HUDEP-2 (cell line): ENCODE data around the gene RAB3C.
A peak's percentile ranks its signal among the peaks of the same experiment; 100 is the strongest.
"Not testable (repeated sequence)": the region's sequence is repeated elsewhere in the genome, so short reads cannot be mapped to it uniquely, and the experiment has no call there.

Experiments used
- DNase-seq, 76 experiments: peaks; one replicate each; lab custom pipeline; 2025; ENCODE audit not compliant: unreplicated experiment in 76 of 76; lab: John Stamatoyannopoulos, UW

Gene RAB3C, protein sequence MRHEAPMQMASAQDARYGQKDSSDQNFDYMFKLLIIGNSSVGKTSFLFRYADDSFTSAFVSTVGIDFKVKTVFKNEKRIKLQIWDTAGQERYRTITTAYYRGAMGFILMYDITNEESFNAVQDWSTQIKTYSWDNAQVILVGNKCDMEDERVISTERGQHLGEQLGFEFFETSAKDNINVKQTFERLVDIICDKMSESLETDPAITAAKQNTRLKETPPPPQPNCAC

DNA sequence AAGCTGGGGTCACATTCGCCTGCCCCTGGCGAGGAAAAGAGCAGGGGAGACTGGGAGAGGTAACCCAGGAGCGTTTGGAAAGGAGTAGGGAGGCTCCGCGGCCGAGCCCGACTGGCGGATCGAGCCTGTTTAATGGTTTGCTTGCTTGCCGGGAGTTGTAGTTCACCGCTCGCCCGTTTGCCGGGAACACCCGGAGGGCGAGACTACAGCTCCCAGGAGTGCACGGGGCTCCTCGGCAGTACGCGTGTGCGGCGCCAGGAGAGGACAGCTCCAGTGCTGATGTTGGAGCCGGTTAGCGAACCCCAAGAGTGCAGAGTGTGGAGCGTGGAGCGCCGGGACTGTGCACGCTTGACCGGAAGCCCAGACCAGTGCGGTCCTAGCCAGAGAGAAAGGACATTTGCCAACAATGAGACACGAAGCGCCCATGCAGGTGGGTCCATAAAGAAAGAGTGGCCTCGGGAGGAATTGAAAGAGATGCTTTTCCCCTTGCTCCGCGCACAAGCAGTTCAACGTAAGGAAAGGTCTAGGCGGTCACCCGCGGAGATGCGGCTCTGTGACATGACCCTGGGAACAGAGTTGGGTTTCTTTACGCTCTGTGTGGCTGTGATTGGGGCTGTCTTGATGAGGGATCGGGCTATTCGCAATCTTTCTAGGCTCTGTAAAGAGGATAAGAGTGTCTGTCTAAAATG, at the start of gene RAB3C:
Gene RAB3C, plus strand, starts transcription at position 273 of the 689 bp plus-strand sequence. Its CDS starts 134 bp downstream, at position 407.
- peak in 62 of 76 experiments; percentile 3 to 77 (median 56) for DNase-seq

DNA sequence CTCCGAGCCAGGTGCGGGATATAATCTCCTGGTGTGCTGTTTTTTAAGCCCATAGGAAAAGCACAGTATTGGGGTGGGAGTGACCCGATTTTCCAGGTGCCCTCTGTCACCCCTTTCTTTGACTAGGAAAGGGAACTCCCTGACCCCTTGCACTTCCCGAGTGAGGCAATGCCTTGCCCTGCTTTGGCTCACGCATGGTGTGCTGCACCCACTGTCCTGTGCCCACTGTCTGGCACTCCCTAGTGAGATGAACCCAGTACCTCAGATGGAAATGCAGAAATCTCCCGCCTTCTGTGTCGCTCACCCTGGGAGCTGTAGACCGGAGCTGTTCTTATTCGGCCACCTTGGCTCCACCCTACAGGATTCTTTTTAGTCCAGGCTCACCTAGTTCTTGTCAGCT, 40.9 kb upstream of the RAB3C start:
- not testable (repeated sequence) for DNase-seq

DNA sequence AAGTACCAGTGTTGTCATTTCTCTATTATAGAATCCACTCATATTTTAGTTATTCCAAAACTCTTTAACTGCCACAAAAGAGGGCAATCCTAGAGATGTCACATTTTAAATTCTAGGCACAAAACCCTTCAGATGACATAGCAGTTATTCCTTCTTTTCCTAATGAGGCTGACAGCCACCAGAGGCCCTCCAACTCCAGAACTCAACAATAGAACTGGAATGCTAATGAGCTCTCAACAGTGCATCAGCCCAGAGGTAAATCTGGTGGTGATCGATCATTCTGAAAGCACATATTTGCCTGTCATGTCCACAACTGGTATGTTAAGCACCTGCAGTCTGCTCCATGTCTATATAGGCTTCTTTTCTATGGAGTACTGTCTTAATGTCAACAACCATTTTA, 40.2 kb upstream of the RAB3C start:
- DNase-seq: no peak

DNA sequence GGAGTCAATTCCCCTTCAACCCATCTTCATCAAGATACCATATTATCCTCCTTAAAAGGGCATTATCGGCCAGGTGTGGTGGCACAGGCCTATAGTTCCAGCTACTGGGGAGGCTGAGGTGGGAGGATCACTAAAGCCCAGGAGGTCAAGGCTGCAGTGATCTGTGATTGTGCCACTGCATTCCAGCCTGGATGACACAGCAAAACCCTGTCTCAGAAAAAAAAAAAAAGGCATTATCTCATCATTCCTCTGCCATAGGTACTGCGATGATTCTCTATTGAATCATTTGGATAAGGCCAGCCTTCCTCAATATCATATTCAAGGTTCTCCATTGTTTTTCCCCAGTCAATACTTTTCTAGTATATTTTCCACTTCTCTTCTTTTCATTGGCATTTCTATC, 39.2 kb upstream of the RAB3C start:
- DNase-seq: no peak

DNA sequence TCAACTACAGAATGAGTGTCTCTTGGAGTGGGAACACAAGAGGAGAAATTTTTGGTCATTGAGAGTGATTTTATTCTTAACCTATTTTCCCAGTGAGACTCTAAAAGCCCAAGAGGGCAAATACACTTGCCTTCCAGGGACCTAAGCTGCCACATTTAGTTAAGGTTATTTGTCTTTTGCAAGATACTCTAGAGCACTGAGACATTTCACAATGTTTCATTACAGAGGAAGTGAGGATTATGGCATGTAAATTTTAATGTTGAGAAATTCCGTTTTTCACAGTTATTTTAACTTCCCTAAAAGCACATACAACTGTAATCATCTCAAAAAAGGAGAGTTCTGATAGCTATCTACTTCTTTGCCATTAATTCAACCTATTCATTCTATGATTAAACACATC, 38.7 kb upstream of the RAB3C start:
- no peak for DNase-seq

DNA sequence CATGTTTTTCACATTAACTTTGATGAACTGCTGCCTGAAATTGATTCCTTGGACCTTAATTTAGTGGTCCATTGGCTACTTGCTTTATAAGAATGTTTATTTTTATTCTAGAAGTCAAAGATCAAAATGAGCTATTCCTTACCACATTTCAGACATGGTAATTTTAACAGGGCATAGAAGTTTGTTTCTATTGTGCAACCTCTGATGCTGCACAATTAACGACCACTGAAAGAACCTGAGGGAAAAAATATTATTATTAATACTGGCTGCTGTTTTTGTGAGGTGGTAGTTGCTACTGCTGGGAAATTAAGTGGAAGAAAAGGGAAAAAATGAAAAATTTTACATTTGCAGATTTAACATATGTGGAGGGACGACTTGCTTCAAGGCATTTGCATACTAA, 37.9 kb upstream of the RAB3C start:
- DNase-seq: no peak

DNA sequence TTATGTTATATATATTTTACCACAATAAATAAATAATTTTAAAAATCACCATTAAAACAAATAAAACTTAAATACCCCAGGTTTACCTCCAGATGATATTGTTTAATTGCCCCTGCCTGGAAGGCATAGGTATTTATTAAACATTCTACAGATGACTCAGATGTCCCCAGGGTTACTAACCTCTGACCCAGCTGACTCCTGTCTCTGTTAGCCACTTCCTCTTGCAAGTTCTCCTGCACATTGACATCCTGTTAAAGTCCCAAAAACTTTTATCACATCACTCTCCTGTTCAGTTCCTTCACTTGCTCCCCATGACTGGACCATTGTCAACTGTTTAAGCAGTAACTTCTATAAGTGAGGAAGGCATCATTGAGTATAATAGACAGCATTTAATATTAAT, 37.0 kb upstream of the RAB3C start:
- no peak for DNase-seq

DNA sequence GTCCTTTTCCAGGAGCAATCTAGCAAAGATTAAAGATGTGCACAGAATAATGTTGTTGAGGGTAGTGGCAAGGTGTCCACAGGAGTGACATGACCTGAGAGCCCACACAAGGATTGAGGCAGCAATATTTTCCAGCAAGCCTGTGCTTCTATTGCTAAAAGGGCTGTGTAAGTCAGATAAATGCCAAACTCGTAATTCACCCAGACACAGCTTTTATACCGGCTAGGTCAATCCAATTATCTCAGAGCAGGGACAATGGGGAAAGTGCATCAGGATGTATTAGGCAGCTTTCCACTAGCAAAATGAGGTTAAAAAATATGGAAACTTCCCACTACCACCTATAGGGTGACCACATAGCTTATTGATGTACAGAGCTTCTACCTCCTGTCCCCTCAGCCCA, 34.8 kb upstream of the RAB3C start:
- no peak for DNase-seq

DNA sequence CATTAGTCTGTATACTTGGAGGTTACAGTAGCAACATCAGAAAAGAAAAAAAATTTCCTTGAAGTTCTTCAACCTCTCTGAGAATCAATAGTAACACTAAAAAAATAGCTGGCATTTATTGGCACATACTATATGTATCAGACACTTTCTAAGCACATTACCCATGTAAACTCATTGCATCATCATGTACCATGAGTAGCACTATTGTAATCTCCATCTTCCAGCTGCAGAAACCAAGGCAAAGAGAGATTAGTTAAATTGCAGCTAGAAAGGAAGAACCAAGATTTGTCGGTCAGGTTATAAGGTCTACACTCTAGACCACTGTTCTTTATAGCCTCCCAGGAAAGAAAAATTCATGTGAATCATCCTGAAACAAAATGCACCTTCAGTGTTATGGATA, 31.4 kb upstream of the RAB3C start:
- DNase-seq: no peak

DNA sequence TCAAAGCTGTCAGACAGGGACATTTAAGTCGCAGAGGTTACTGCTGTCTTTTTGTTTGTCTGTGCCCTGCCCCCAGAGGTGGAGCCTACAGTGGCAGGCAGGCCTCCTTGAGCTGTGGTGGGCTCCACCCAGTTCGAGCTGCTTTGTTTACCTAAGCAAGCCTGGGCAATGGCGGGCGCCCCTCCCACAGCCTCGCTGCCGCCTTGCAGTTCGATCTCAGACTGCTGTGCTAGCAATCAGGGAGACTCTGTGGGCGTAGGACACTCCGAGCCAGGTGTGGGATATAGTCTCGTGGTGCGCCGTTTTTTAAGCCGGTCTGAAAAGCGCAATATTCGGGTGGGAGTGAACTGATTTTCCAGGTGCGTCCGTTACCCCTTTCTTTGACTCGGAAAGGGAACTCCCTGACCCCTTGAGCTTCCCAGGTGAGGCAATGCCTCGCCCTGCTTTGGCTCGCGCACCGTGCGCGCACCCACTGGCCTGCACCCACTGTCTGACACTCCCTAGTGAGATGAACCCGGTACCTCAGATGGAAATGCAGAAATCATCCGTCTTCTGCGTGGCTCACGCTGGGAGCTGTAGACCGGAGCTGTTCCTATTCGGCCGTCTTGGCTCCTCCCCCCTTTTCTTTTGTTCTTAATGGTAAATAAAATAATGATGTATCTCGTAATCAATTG, 25.1 kb upstream of the RAB3C start:
- DNase-seq: not testable (repeated sequence)

DNA sequence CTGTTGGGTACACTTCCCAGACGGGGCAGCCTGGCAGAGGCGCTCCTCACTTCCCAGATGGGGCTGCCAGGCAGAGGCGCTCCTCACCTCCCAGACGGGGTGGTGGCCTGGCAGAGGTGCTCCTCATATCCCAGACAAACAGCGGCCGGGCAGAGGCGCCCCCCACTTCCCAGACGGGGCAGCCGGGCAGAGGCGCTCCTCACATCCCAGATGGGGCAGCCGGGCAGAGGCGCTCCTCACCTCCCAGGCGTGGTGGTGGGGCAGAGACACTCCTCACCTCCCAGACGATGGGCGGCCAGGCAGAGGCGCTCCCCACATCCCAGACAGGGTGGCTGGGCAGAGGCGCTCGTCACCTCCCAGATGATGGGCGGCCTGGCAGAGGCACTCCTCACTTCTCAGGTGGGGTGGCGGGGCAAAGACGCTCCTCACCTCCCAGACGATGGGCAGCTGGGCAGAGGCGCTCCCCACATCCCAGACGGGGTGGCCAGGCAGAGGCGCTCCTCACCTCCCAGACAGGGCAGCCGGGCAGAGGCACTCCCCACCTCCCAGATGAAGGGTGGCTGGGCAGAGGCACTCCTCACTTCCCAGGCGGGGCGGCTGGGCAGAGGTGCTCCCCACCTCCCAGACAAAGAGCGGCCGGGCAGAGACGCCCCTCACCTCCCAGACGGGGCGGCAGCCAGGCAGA, 19.7 kb upstream of the RAB3C start:
- DNase-seq: not testable (repeated sequence)

DNA sequence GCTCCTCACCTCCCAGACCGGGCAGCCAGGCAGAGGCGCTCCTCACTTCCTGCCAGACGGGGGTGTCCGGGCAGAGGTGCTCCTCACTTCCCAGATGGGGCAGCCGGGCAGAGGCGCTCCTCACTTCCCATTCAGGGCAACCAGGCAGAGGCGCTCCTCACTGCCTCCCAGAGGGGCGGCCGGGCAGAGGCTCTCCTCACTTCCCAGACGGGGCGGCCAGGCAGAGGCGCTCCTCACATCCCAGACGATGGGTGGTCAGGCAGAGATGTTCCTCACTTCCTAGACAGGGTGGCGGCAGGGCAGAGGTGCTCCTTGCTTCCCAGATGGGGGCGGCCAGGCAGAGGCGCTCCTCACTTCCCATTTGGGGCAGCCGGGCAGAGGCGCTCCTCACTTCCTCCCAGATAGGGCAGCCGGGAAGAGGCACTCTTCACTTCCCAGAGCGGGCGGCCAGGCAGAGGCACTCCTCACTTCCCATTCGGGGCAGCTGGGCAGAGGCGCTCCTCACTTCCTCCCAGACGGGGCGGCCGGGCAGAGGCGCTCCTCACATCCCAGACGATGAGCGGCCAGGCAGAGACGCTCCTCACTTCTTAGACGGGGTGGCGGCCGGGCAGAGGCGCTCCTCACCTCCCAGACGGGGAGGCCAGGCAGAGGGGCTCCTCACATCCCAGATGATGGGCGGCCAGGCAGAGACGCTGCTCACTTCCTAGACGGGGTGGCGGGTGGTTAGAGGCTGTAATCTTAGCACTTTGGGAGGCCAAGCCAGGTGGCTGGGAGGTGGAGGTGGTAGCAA, 18.6 kb upstream of the RAB3C start:
- not testable (repeated sequence) for DNase-seq

DNA sequence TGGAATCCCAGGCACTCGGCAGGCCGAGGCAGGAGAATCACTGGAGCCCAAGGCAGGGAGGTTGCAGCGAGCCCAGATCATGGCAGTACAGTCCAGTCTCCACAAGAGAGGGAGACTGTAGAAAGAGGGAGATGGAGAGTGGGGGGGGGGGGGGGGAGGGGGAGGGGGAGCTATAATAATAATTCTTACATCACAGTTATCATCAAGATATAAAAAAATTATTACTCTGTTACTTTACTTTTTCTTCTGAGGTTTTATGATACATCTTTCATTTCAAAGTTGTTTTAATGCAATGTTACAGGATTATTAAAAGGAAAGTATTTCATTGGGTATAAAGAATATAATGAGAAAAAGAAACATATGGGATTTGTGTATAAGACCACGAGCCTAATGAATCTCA, 17.8 kb upstream of the RAB3C start:
- no peak for DNase-seq

DNA sequence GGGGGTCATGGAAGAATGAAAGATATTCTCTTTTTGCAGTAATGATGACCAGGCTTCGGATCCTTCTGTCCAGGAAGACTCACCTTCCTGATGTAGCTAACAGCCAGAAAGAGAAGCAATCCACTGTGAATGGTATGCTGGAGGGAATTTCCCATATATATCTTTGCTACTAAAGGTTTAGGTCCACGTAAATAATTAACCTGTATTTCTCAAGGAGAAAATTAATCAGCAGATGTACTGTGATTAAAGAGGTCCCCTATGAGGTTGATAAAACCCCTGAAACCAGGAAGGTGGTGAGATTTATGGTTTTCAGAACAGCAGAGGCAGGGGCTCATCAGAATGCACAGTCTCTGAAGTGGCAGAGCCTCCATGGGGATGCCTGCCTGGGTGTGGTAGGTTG, 11.4 kb upstream of the RAB3C start:
- DNase-seq: no peak

DNA sequence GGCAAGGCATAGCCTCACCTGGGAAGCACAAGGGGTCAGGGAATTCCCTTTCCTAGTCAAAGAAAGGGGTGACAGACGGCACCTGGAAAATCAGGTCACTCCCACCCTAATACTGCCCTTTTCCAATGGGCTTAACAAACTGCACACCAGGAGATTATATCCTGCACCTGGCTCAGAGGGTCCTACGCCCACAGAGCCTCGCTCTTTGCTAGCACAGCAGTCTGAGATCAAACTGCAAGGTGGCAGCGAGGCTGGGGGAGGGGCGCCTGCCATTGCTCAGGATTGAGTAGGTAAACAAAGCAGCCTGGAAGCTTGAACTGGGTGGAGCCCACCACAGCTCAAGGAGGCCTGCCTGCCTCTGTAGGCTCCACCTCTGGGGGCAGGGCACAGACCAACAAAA, 9.9 kb upstream of the RAB3C start:
- DNase-seq: not testable (repeated sequence)

DNA sequence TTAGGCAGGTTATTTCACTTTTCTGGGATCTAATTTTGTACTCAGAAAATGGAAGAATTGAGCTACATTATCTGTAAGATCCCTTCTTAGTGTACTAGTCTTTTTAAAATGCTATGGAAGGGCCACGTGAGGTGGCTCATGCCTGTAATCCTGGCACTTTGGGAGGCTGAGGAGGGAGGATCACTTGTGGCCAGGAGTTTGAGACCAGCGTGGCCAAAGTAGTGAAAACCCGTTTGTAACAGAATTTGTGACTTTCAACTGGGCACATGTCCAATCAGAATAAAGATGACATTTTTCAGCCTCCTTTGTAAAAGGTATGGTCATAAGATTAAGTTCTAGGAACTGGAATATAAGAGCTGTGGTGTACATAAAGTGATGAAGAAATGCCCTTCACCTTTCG, 3.1 kb upstream of the RAB3C start:
- DNase-seq: no peak

DNA sequence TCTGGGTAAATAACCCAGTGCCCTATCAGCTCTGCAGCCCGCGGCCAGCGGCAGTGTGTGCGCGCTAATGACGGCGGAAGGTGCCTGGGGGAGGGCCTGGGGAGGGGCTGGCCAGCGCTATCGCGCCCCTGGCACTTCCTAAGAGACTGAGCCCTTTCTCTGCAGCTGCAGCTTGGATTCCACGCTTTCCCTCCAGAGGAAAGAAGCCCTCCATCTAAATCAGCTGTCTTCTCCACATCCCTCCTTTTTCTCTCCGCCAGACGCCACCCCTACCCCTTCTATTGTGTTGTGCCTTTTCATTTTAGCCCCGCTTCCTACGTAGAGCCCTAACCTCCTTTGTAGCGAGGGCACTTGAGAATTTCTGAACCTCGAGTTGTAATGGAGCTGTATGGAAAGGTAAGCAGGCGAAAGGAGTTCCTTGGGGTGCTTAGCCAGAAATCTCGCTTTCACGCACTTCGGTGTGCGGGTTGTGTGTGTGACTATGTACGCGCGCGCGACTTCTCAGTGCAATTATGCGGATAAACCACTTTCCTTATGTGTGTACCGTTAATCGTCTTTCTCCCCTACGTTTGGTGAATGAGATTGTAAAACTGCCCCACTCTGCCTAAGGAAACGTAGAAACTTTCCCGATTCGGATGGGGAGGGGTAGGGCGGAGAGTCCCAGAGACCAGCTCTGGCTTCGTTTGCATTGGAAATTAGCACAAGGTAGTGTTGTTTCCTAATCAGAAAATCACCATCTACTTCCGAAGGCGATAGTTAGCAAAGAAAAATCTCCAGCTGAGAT, 664 bp upstream of the RAB3C start:
- no peak for DNase-seq

DNA sequence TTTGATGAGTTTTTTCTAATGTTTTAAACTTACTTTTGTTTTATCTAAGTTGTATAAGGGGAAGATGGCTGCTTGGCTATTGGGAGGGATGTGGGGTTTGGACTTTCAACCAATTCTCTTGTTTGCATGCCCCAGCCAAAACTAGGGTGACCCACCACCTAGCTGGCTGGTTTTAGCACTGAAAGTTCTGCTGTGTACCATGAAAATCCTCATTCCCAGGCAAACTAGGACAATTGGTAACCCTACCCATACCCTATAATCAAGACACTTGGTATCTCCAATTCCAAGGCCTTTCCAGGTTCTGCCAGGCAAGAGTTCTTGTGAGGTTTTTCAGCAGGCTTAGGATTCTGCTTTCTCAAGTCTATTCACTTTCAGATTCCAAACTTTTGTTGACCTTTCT, 13.1 kb downstream of the RAB3C start:
- DNase-seq: no peak

DNA sequence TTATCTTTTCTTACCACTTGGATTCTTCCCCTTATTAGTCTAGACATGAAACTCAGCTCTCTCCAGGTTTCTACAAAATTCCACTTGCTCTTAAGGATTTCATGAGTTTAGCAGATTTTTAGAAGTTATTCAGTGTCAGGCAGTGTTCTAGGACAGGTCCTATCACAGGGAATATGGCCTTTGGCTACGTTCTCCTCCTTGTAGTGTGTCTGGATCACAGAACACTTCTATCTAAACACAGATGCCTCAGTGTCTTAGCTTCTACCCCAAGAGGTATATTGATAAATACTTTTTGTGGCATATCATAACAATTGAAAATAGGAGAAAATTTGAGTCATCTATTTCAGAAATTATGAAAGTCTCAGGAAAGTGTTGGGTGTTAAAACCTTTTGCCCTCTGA, 15.6 kb downstream of the RAB3C start:
- no peak for DNase-seq

DNA sequence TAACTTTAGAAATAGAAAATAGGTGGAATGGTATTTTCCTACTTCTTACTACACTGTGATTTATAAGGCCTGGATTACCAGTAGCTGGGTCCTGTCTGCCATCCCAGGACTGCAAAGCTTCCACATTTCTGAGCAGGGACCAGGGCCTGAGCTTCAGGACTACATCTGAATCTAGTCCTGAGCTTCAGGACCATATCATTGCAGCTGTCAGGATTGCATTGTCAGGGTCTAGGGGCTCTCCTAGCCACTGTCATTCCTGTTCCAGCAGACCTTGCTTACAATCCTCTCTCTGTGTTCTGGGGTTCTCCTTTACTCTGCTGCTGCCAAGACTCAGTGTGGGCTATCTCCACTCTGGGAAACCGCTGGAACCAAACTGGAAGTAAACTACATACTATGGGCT, 16.3 kb downstream of the RAB3C start:
- DNase-seq: no peak
